Ramos (cell line): Measurements from ENCODE around the gene MYO7B.

ENCODE experiments used
- in situ Hi-C: fragments of 300-500 bp; cut with MboI; formaldehyde crosslinking; loops from one replicate; pipeline ENCODE4 v1.14.3; 2022; ENCODE audit warnings: low sequenced_read_pairs; ENCODE audit not compliant: unreplicated experiment

MYO7B gene

DNA sequence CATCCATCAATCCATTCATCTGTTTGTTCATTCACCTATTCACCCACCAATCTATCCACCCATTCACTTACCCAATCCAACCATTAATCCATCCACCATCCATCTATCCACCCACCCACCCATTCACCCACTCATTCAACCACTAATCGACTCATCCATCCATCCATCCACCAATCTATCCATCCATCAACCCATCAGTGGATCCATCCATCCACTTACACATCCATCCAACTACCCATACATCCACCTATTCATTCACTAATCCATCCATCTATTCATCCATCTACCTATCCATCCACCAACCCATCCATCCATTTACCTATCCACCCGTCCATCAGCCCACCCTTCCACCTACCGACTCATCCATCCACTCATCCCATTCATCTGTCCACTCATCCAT, 11.3 kb downstream of the MYO7B start:
- in situ Hi-C loops, result no loop called here

DNA sequence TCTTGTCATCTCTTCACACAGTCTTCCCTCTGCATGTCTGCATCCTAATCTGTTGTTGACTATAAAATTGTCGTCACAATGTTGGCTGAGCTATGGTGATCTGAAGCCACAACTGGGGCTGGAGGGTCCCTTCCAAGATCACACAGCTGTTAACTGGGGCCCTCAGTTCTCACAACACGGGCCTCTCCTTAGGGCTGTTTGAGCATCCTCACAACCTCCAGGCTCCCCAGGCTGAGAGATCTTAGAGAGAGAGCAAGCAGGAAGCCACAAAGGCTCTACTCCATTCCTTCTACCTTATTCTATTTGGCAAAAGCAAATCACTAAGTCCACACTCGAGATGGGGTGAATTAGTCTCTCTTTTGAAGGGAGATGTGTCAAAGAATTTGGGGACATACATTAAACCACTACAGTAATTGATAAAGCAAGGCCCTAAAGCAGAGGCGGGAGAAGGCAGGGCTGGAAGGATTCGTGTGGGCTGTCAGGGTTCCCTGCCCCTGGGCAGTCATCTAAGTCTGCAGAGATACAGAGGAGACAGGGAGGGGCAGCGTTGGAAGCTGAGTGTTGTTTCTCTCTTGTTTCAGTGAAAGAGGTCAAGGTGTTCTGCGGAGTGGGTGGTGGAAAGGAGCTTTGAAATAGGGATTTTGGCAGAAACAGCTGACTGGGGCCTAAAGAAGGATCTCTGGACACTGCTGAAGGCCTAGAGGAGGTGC, 15.9 kb downstream of the MYO7B start:
- in situ Hi-C loops, result no loop called here

DNA sequence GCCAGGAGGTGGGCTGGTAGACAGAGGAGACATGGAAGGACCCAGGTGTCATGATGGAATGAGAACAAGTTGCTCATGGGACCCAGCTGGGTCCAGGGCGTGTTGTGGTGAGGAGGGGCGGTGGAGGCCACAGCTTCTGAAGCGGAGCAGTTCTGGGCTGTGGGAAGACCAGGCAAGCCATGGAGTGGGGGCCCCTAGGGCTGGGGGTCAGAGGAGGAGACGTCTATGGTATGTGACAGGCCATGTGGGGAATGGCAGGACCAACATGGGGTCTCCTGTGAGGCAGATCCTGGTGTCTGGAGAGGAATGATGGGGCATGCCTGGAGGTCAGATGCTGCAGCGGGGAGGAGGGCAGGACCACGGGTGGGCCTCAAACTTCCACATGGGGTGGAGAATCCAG, 16.9 kb downstream of the MYO7B start:
- in situ Hi-C loops, result no loop called here

DNA sequence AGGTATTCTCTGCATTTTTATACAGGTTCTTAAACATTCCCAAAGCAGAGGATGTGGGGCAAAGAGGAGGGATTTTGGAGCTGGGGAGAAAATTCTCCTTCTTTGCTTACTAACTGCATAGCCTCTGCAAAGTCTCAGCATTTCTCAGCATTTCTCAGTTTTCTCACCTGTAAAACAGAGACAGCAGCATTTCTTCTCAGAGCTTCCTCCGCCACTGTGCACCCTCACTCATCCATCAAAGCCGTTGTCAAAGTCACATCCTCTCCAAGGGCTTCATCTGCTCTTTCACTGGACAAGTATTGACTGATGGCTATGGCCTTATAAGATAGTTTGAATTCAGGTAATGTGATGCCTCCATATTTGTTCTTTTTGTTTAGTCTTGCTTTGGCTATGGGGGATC, 17.4 kb downstream of the MYO7B start:
- in situ Hi-C loops, result no loop called here

DNA sequence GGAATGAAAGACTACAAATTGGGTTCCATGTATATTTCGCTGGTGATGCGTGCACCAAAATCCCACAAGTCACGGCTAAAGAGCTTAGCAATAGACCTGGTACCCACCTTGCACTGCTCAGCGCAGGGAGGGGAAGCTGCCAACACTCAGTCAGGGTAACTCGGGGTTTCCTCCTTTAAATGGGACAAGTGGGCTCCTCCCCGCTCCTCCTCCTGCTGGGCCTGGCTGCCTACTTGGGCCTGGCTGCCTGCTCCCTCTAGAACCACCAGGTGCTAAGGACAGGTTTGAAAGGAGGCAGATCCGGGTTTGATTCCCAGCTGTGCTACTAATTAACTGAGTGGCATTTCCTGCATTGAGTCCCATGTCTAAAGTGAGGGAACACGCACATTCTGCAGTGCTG, 23.4 kb downstream of the MYO7B start:
- in situ Hi-C loops, result no loop called here

DNA sequence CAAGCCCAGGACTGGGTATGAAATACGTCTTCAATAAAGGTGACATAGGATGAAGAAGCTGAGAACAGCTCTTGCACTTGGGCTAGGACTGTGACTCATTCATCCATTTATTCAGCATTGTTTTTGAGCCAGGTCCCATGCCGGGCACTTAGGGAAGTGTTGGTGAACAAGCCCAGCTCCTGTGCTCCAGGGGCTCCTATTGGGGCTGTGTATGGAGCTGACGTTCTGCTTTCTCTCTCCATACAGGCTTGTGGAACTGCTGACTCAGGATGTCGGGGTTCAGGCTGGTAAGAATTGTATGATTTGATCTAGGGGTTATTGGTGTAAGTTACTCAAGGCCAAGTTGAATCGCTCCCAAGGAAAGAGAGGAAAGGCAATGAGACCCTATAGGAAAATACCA, 24.0 kb downstream of the MYO7B start:
- in situ Hi-C loops, result no loop called here

DNA sequence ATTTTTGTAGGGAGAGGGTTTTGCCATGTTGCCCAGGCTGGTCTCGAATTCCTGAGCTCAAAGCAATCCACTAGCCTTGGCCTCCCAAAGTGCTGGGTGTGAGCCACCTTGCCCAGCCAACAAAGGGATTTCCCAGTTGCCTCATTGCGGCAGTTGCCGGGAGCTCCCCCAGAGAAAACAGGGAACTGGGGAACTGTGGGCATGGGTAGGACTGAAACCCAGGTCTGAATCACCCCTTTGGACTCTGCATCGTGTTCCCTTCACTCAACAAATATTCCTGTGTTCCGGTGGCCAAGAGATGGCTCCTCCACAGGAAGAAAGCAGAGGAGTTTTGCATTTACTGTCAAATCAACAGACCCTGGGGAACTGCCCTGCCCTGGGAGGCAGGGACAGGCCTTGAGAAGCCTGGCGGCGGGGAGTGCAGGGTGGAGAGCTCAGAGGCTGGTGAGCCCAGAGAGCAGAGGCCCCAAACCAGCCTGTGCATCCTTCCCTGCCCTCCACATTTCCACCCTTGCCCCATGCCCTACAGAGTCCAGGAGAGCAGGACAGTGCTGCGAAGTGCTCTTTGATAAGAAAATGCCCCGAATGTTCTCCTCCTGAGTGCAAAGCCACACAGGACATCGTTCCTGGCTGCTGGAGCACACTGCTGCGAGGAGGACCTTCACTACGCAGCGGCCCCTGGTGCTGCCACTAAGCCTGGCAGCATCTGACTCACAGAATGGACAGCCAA, 24.9 kb downstream of the MYO7B start:
- in situ Hi-C loops, result no loop called here

DNA sequence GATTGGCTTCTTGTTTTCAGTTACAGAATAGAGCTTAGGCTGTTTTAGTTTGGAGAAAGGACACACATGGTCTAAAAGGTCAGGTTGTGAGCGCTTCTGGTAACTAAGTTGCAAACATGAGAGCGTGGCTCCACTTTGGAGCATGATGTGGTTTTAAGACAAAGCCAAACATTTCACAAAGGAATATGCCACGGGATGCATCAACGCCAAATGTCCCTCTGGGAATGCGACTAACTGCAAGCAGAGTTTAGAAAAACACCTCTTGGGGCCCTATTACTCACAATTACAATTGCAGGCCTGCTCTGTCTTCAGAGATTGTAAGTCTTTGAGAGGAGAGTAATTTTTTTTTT, 25.4 kb downstream of the MYO7B start:
- in situ Hi-C loops, result no loop called here

DNA sequence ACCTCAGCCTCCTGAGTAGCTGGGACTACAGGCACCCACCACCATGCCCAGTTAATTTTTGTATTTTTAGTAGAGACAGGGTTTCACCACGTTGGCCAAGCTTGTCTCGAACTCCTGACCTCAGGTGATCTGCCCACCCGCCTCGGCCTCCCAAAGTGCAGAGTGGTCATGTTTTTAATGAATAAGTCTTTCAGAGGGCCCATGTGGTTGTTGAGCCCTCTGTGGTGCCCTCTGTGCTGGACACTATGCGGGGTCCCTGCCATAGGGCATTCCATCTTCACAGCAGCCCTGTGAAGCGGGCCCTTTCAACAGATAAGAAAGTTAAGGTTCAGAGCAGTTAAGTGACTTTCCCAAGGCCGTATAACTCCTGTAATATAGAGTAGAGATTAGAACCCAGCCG, 25.9 kb downstream of the MYO7B start:
- in situ Hi-C loops, result no loop called here

DNA sequence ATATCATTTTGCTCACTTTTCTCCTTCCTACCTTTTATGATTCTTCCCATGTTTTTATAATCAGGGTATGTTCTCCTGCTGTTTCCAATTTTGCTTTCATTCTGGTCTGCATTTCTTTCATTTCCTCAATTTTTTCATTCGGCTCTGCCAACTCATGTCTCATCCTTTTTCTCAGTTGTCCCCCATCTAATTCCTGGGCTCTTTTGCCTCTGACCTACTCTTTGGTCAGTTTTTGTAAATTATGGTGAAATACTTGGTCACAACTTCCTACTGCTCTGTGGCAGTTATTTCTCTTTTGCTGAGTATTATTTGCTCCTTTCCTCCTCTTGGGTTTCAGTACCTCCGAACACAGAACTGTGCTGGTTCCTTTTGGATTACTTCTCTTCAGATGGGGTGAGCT, 27.5 kb downstream of the MYO7B start:
- in situ Hi-C loops, result no loop called here

DNA sequence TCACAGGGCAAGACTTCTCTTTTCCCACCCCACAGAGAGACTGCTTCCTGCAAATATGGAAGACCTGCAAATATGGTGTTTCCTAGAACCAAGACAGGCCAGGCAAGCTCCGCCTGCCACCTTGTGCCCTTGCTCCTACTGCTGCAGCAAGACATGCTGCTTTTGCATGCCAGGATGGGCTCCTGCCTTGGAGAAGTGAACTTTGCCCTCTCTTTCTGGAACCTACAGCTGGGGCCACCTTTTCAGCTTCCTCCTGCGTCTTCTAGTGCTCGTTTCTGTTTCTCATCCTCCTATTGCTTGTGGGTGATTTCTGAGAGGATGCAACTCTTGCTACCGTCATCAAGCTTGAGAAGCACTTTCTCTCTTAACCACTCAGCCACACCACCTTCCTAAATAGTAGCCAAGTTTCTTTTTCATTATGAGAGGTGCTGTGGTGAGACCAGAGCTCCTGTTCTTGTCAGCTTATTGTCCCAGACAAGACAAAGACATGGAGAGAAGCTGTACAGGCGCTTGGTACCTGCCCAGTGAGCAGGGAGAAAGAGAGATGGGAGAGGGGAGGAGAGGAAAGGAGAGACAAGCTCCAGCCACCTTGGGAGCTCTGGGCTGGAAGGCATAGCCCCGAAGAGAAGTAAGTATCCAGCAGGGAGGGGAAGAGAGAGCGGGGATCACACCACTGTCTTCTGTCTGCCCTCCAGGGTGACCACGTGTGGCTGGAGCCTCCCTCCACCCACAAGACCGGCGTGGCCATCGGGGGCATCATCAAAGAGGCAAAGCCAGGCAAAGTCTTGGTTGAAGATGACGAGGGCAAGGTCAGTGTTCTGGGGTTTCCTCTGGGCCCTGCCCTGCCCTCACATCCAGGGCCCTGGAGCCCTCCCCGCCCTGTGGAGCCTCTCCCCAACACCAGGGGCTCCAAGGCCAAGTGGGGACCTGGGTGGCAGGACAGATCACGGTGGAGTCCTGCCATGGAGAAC, 28.3 kb downstream of the MYO7B start:
- in situ Hi-C loops, result no loop called here

DNA sequence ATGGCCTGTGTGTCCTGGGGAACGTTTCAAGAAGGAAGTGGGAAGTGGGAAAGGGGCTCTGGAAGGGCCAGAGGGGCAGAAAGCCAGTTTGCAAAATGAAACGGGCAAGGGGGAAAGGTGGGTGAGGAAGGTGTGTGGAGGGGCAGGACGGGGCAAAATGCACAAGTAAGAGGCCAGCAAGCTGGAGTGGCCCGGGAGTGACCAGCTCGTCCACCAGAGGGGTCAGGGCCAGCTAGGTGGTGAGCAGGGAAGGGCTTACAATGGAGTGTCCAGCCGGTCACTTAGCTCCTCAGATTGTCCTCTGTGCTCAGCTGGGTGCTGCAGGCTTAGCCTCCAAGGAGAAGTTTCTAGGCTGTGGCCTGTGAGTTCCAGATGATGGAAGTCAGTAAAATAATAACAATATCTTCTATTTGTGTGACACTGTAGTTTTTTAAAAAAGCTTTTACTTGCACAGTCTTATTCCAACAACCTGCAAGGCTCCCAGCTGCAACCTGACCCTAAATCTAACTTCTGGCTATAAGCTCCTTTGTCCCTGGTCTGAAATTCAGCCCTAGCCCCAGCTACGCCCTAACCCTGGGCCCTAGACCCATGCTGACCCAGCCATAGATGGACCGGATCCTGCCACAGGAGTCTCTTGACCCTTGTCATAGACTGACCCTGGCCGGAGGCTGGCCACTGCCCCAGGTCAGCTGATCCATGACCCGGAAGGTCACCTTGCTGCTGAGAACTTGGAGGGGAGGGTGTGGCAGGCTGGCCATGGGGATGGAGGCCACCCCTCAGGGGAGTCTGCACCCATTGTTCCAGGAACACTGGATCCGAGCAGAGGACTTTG, 29.2 kb downstream of the MYO7B start:
- in situ Hi-C loops, result no loop called here

DNA sequence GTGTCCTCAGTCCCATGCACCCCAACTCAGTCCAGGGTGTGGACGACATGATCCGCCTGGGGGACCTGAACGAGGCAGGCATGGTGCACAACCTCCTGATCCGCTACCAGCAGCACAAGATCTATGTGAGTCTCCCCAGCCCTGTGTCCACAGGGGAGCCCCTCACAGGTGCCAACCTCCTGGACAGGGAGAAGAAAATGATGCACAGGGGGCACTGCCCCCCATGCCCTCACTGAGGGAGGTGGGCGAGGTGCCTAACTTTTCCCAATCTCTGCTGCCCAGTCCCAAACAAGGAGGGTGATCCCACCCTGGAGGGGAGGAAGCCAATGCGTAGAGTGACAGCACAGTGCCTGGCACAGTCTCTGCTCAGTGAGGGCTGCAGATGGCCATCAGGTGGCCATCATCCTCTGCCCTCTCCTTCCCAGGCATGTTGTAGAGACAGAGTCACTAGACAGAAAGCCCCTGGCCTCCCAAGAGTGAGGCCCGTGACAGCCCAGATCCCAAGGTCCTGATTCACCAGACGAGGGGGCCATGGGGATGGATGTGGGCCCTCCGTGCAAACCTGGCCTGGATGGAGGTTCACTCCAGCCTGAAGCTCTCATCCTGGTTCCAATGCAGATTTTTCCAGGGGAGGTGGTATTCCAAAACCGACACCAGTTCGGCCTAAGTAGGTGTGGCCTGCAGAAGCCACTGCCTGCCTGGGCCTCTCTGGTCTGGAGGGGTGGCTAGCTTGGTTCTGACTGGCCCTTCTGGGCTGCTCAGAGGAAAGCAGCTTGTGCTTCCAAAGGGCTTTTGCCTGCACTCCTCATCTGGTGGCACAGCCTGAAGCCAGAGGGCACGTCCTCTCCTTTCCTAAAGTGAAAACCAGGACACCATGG, 30.0 kb downstream of the MYO7B start:
- in situ Hi-C loops, result no loop called here

DNA sequence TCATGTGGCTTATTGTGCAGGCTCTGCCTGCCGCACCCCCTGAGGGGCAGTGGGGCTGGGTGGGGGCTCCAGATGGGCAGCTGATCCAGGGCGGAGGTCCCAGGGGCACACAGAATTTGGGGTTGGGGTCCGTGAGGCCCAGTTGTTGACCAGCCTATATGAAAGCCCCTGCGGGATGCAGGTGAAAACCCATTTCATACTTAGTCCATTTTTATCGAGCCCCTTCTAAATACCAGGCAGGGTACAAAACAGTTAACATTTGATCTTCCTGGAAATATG, 30.6 kb downstream of the MYO7B start:
- in situ Hi-C loops, result no loop called here

DNA sequence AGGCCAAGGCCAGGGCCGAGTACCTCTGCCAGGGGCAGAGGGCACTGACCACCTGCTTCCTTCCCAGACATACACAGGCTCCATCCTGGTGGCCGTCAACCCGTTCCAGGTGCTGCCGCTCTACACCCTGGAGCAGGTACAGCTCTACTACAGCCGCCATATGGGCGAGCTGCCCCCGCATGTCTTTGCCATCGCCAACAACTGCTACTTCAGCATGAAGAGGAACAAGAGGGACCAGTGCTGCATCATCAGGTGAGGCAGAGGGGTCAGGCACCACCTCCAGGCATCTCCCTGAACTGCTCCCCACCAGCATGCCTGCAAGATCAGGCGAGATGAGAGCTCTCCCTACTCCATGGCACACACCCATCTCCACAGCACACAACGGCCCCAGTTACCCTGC, 31.1 kb downstream of the MYO7B start:
- in situ Hi-C loops, result no loop called here

DNA sequence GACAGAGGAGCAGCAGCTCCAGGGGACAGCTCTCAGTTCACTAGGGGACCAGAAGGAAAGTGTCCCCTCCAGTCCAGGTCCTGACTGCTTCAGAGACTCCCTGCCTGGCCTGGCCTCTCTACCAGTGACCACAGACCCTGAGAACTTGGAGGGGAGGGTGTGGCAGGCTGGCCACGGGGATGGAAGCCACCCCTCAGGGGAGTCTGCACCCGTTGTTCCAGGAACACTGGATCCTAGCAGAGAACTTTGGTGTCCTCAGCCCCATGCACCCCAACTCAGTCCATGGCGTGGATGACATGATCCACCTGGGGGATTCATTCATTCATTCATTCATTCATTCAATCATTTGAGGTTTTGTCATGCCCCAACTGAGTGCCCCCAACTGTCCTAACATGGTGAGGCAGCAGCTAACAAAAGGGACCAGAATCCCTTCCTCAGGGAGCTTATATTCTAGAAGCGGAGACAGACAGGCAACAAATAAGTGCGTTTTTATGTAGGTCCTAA, 31.9 kb downstream of the MYO7B start:
- in situ Hi-C loops, result no loop called here

DNA sequence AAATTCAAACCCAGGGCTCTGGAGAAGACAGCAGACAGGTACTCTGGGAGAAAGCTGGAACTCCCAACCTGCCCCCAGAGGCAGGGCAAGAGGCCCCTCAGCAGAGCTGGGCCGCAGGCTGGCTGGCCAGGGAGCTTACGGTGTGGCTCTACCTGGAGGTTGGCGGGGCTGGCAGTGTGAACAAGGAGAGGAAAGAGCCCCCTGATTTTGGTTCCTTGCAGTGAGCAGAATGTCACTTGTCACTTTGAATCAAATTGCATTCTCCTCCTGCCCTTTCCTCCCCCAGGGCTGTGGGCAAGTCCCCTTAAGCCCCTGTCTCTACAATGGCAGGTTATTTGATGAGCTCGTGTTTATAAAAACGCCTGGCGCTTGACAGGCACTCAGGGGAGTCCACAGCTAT, 32.6 kb downstream of the MYO7B start:
- in situ Hi-C loops, result no loop called here

DNA sequence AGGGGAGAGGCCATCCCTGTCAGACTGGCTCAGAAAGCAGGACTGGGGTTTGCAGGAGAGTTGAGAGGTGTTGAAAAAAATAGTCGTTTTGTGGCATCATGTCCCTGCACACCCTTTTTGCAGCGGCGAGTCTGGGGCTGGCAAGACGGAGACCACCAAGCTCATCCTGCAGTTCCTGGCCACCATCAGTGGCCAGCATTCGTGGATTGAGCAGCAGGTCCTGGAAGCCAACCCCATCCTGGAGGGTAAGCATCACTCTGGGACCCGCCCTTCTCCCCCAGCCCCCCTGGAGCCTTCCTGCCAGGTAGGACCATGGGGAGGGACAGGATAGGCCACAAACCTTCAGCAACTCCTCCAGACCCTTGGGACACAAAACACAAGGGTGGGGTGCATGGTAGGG, 34.2 kb downstream of the MYO7B start:
- in situ Hi-C loops, result no loop called here
